ENCODE results near the gene GNB1. TPM values are rescaled to one million over a fixed set of nuclear protein-coding genes. Genes with fewer than 3 reads are reported as not detected.
A peak's percentile ranks its signal among the peaks of the same experiment; 100 is the strongest.

Gene GNB1
- total and polyA plus RNA-seq, 10 of the 15 experiments (the other 5 are each of a cell fraction or from before 2014, with no cell fraction given), result 23.0 to 392 (median 93.9) TPM

DNA sequence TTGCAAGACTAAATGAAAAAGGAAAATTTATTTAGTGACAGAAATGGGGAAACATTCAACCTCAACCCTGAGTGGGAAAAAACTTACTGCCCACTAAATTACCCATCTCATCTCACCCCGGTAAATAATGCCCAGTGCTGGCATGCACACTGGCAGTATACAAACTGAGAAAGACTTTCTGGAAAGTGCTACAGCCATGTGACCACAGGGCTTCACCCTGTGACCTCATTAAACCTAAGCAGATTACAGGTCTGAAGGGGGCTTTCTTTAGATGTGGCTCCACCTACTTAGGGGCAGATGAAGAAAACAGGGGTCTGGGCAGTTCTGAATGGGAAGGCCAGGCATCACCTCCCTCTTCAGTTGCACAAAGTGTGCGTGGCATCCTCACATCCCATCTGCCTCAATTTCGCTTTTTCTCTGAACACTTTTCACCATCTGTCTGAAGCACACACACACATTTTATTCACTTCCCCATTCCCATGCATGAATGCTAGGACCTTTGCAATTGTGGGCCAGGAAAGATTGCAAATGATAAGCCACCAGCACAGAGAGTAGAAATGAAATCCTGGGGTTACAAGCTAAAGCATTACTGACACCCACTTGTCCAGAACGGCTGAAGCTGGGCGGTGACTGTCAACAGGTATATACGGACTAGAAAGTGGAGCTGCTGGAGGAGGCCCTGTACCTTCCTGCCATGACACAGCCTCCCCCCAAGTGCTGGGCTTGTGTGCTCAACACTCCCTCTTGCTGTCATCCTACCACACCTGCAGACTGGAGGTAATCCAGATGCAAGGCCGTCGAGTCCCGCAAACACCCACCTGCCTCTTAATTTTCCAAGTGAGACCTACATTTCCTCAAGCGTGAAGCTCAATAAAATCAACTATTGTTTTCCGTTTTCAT is 115.3 kb downstream of the GNB1 start (continued):
- TF ChIP-seq PRDM15 (CRISPR knock-in tag; IDR thresholded peaks at IDR 0.05) (no peak), GATAD2B (conservative IDR thresholded peaks at IDR 0.05; ENCODE audit: low read depth) (no peak), NR2C1 (IDR thresholded peaks at IDR 0.05) (no peak), RBBP5 (conservative IDR thresholded peaks at IDR 0.05) (no peak), SIN3A (IDR thresholded peaks at IDR 0.05; ENCODE audit: low read depth, low read length) (0 out of 2 replicates have a peak, but pooled peaks have one; percentile 30), CEBPB (IDR thresholded peaks at IDR 0.05; ENCODE audit: borderline replicate concordance in 1 of 2, low read depth in 2 of 2, low read length in 2 of 2) (no peak), CBX3 (IDR thresholded peaks at IDR 0.05; ENCODE audit: borderline replicate concordance, low read depth) (no peak), IKZF2 (IDR thresholded peaks at IDR 0.05) (peak; percentile 52 to 67; a peak in 2 of 4 replicates), CBX5 (IDR thresholded peaks at IDR 0.05; ENCODE audit: low read depth) (no peak), SMAD1 (IDR thresholded peaks at IDR 0.05; ENCODE audit: low read depth, partially characterized antibody) (no peak), RELB (IDR thresholded peaks at IDR 0.05; ENCODE audit: low read depth) (peak; percentile 59; the same call in 1 of the 2 replicates), RFX5 (IDR thresholded peaks at IDR 0.05; ENCODE audit: low read depth, low read length) (no peak), EED (IDR thresholded peaks at IDR 0.05; ENCODE audit: low read depth) (no peak; the same call in 1 of the 2 replicates), STAT1 (conservative IDR thresholded peaks at IDR 0.05) (no peak)
- TF ChIP-seq, protein P1, sequence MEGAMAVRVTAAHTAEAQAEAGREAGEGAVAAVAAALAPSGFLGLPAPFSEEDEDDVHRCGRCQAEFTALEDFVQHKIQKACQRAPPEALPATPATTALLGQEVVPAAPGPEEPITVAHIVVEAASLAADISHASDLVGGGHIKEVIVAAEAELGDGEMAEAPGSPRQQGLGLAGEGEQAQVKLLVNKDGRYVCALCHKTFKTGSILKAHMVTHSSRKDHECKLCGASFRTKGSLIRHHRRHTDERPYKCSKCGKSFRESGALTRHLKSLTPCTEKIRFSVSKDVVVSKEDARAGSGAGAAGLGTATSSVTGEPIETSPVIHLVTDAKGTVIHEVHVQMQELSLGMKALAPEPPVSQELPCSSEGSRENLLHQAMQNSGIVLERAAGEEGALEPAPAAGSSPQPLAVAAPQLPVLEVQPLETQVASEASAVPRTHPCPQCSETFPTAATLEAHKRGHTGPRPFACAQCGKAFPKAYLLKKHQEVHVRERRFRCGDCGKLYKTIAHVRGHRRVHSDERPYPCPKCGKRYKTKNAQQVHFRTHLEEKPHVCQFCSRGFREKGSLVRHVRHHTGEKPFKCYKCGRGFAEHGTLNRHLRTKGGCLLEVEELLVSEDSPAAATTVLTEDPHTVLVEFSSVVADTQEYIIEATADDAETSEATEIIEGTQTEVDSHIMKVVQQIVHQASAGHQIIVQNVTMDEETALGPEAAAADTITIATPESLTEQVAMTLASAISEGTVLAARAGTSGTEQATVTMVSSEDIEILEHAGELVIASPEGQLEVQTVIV (IDR thresholded peaks at IDR 0.05; ENCODE audit: borderline replicate concordance, partially characterized antibody), result no peak
- TF ChIP-seq, protein P2, sequence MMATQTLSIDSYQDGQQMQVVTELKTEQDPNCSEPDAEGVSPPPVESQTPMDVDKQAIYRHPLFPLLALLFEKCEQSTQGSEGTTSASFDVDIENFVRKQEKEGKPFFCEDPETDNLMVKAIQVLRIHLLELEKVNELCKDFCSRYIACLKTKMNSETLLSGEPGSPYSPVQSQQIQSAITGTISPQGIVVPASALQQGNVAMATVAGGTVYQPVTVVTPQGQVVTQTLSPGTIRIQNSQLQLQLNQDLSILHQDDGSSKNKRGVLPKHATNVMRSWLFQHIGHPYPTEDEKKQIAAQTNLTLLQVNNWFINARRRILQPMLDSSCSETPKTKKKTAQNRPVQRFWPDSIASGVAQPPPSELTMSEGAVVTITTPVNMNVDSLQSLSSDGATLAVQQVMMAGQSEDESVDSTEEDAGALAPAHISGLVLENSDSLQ (IDR thresholded peaks at IDR 0.05), result no peak
- TF ChIP-seq, protein P3, sequence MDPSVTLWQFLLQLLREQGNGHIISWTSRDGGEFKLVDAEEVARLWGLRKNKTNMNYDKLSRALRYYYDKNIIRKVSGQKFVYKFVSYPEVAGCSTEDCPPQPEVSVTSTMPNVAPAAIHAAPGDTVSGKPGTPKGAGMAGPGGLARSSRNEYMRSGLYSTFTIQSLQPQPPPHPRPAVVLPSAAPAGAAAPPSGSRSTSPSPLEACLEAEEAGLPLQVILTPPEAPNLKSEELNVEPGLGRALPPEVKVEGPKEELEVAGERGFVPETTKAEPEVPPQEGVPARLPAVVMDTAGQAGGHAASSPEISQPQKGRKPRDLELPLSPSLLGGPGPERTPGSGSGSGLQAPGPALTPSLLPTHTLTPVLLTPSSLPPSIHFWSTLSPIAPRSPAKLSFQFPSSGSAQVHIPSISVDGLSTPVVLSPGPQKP (IDR thresholded peaks at IDR 0.05; ENCODE audit: low read depth, low read length), result no peak

Data from GM12878 (cell line).